ENCODE data around the gene PPIL6.
"Not testable (repeated sequence)": the region's sequence is repeated elsewhere in the genome, so short reads cannot be mapped to it uniquely, and the experiment has no call there.

Gene PPIL6

GRCh38 chr6:109393886-109394281, 46.5 kb downstream of the PPIL6 start:
- DNase-seq, result peak; percentile 62

GRCh38 chr6:109393157-109393885, 47.1 kb downstream of the PPIL6 start:
- DNase-seq, result no peak

GRCh38 chr6:109389650-109390274, 50.7 kb downstream of the PPIL6 start:
- DNase-seq, result no peak

GRCh38 chr6:109388265-109388664, 52.2 kb downstream of the PPIL6 start:
- DNase-seq, result no peak

GRCh38 chr6:109383438-109383940, 56.9 kb downstream of the PPIL6 start:
- no peak for DNase-seq

GRCh38 chr6:109382576-109383437, 57.6 kb downstream of the PPIL6 start:
- peak; percentile 95 for DNase-seq

GRCh38 chr6:109381747-109382575, 58.5 kb downstream of the PPIL6 start, which contains the start of gene CD164:
CD164 (minus strand) TSS chr6:109382467; CDS start chr6:109382378, 89 bp downstream.
- peak; percentile 96 for DNase-seq

- no peak for DNase-seq
Measured at GRCh38 chr6:109381061-109381746, 59.2 kb downstream of the PPIL6 start.

- no peak for DNase-seq
Measured at GRCh38 chr6:109379711-109380110, 60.7 kb downstream of the PPIL6 start.

GRCh38 chr6:109377717-109378116, 62.7 kb downstream of the PPIL6 start:
- no peak for DNase-seq

GRCh38 chr6:109374326-109374892, 66.0 kb downstream of the PPIL6 start:
- DNase-seq, result no peak

- DNase-seq, result no peak
Measured at GRCh38 chr6:109373762-109374161, 66.7 kb downstream of the PPIL6 start.

- DNase-seq, result no peak
Measured at GRCh38 chr6:109373331-109373730, 67.1 kb downstream of the PPIL6 start.

GRCh38 chr6:109372130-109372529, 68.3 kb downstream of the PPIL6 start:
- DNase-seq, result no peak

- DNase-seq, result no peak
Measured at GRCh38 chr6:109370792-109371191, 69.6 kb downstream of the PPIL6 start.

- no peak for DNase-seq
Measured at GRCh38 chr6:109370336-109370735, 70.1 kb downstream of the PPIL6 start.

- DNase-seq, result no peak
Measured at GRCh38 chr6:109369728-109370127, 70.7 kb downstream of the PPIL6 start.

- not testable (repeated sequence) for DNase-seq
Measured at GRCh38 chr6:109364382-109365078, 75.9 kb downstream of the PPIL6 start.

- no peak for DNase-seq
Measured at GRCh38 chr6:109363753-109364152, 76.7 kb downstream of the PPIL6 start.

- no peak for DNase-seq
Measured at GRCh38 chr6:109362102-109362884, 78.1 kb downstream of the PPIL6 start.
